T-cell (primary cell): ENCODE measurements around the gene PDE7B. TPM values are rescaled to one million over a fixed set of nuclear protein-coding genes. Genes with fewer than 3 reads are reported as not detected.

Experiments
- ATAC-seq, 4 experiments: fragments of 200-7000 bp in 3 of 4; fragments of 150-1000 bp in 1 of 4; cut with Tn5 transposase; replicated peaks in 1 of 4; 1 replicate in 3 of 4; 2 replicates in 1 of 4; pipeline ENCODE4 v1.10.0; 2021; ENCODE audit warnings: moderate library complexity in 3 of 4, mild to moderate bottlenecking in 2 of 4, moderate number of reproducible peaks in 1 of 4
- CTCF ChIA-PET, 2 donors: fragments of 300-600 bp; sonication (Branson Sonifier 250); formaldehyde crosslinking; loops; one replicate each; lab custom pipeline; 2022; ENCODE audit warnings: antibody characterized with exemption in 2 of 2; lab: Charles Lee
- POLR2A ChIA-PET, 2 donors: fragments of 300-600 bp; sonication (Branson Sonifier 250); formaldehyde crosslinking; loops; one replicate each; lab custom pipeline; 2022; ENCODE audit warnings: antibody characterized with exemption in 2 of 2; lab: Charles Lee
- DNase-seq, 35 experiments: peaks; one replicate each; pipeline versions ENCODE4 v3.0.0 to v3.0.0-alpha.2; 2013 to 2023
- H3K27ac ChIP-seq: one replicate; pipeline ENCODE4 v1.5.1; 2013; ENCODE audit warnings: low read length
- H3K27me3 ChIP-seq, 2 experiments: replicated peaks in 1 of 2; 1 replicate in 1 of 2; 2 replicates in 1 of 2; pipeline versions ENCODE4 v1.6.1 to v1.7.0; 2013; ENCODE audit warnings: low read length in 1 of 2, mixed read lengths in 1 of 2; ENCODE audit not compliant: control insufficient read depth in 2 of 2, insufficient read depth in 2 of 2; ENCODE audit errors: extremely low read depth in 1 of 2
- H3K36me3 ChIP-seq, 2 donors: 1 replicate in 1 of 2; 2 replicates in 1 of 2; pipeline versions ENCODE4 v1.6.1 to v1.7.0; 2013; ENCODE audit warnings: low read length in 1 of 2; ENCODE audit not compliant: control insufficient read depth in 2 of 2, insufficient read depth in 1 of 2; ENCODE audit errors: extremely low read depth in 1 of 2
- H3K4me1 ChIP-seq, 2 experiments: 1 replicate in 1 of 2; 2 replicates in 1 of 2; pipeline versions ENCODE4 v1.6.1 to v1.7.0; 2013; ENCODE audit warnings: low read length in 2 of 2, mixed read lengths in 1 of 2; ENCODE audit not compliant: insufficient read depth in 2 of 2, control insufficient read depth in 1 of 2; ENCODE audit errors: extremely low read depth in 1 of 2
- H3K4me3 ChIP-seq, 2 donors: 1 replicate in 1 of 2; 2 replicates in 1 of 2; pipeline versions ENCODE4 v1.5.1 to v1.7.0; 2013; ENCODE audit warnings: mild to moderate bottlenecking in 2 of 2, low read length in 1 of 2, moderate library complexity in 1 of 2; ENCODE audit not compliant: control insufficient read depth in 1 of 2; ENCODE audit errors: extremely low read depth in 1 of 2
- H3K9me3 ChIP-seq: 2 replicates; pipeline ENCODE4 v1.7.0; 2013
- H3K27ac Mint-ChIP-seq, 2 donors: one replicate each; pipeline ENCODE4 v1.8.0; 2020 to 2021; ENCODE audit warnings: mild to moderate bottlenecking in 2 of 2, mixed read lengths in 2 of 2
- H3K27me3 Mint-ChIP-seq, 2 donors: one replicate each; pipeline ENCODE4 v1.8.0; 2021 to 2022; ENCODE audit warnings: mixed read lengths in 2 of 2
- H3K36me3 Mint-ChIP-seq: one replicate; pipeline ENCODE4 v1.8.0; 2021; ENCODE audit warnings: mixed read lengths
- H3K4me1 Mint-ChIP-seq, 3 donors: one replicate each; pipeline ENCODE4 v1.8.0; 2020 to 2022; ENCODE audit warnings: mixed read lengths in 3 of 3, mild to moderate bottlenecking in 1 of 3
- H3K4me3 Mint-ChIP-seq, 3 donors: one replicate each; pipeline ENCODE4 v1.8.0; 2020 to 2022; ENCODE audit warnings: mild to moderate bottlenecking in 3 of 3, mixed read lengths in 3 of 3, moderate library complexity in 3 of 3
- H3K9me3 Mint-ChIP-seq, 3 donors: one replicate each; pipeline ENCODE4 v1.8.0; 2020 to 2022; ENCODE audit warnings: mixed read lengths in 3 of 3
- WGBS: methylation state at CpG from one replicate; pipeline ENCODE4 v1.1.5; 2013; ENCODE audit warnings: missing lambda C conversion rate; ENCODE audit not compliant: insufficient coverage; 5-methylcytosine and 5-hydroxymethylcytosine counted together
- total RNA-seq, 35 experiments: library from RNA in 6 of 35; stranded (reverse) in 6 of 35; fragments of 120-200 nt in 1 of 35; gene quantifications; one replicate each; pipeline versions ENCODE4 v1.2.1 to v1.2.4 and lab custom pipeline; 2013 to 2026

PDE7B gene
- total RNA-seq, 5 donors from 2014 or later (not counting 1 experiment from before 2014, with no cell fraction given): 0.35 to 1.5 (median 0.69) TPM

DNA sequence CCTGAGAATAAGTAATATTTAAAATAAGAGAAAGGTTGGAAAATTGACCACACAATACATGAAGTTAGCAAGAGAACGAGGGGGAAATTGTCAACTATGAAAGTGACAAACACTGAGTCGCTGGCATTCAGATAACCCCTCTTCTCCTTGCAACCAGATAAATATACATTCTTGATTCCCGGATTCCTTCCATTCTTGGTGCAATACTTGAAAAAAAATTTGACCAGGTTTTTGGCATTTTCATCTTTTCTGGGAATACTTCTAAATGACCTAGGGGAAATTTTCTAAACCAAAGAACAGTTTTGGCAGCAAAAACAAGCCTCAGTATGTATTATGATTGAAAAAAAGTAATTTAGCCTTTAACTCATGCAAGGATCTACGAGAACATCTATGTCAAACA is 164.0 kb downstream of the PDE7B start:
- no peak overlapping the region for H3K4me3 ChIP-seq
- H3K27me3 ChIP-seq: peaks cover 0 to under 1% of the 10 kb centered on the region in 2 experiments
- Mint-ChIP-seq H3K4me1 (no peaks in the 10 kb centered on the region), H3K36me3 (no peaks in the 10 kb centered on the region), H3K9me3 (no peaks in the 10 kb centered on the region), H3K27ac (no peak overlapping the region), H3K27me3 (peaks cover 0 to 2% of the 10 kb centered on the region in 2 donors), H3K4me3 (no peak overlapping the region)
- WGBS: no CpG with 5 or more reads among the region's 4 CpGs
- H3K36me3 ChIP-seq: no peaks in the 10 kb centered on the region
- POLR2A ChIA-PET: no interaction called here
- no peaks in the 10 kb centered on the region for H3K9me3 ChIP-seq
- CTCF ChIA-PET: no interaction called here
- DNase-seq: no peak
- H3K27ac ChIP-seq: no peak overlapping the region
- no peaks in the 10 kb centered on the region for H3K4me1 ChIP-seq
- ATAC-seq: no peak

DNA sequence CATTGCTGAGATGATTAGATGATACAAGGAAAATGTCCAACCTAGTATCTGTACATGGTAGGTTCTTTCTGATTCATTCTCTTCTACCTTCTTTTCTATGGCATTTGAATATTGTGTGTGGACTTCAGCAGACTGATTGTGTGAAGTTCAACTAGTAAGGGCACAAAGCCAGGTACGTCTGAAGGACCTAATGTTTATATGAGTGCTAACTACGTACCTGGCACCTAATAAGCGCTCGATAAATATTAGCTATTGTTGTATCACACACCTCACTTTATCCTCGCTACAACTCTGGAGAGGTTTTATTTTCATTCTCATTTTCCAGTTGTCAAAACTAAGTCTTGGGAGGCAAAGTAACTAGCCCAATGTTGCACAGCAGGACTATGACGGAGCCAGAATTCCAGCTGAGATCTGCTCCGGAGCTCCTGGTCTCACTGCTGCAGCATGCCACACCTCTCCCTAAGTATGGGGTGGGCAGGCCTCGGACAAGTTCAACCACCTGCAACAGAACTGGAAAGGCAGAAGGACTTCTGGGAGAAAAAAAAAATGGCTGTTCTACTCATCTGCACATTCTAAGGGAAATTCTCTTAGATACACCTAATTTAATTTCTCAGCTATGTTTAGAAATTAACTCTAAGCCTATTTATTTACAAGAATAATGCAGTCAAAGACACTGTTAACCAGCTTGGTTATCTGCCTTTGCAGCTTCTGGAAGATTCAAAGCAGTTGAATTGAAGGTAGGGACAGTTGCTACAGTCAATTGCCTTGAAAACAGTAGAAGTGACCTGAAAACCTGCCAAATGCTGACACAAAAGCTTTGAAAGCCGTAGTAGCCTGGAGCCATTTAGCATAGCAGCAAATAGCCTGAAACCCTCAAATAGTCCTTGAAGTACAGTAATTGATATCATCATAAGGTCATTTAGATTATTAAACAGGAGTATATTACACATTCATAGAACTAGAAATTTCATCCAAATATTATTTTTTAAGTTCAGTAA is 165.0 kb downstream of the PDE7B start:
- ATAC-seq (no peak), DNase-seq (no peak)
- ChIA-PET CTCF (no interaction called here), POLR2A (no interaction called here)
- H3K4me1 ChIP-seq: no peaks in the 10 kb centered on the region
- H3K4me3 ChIP-seq: no peak overlapping the region
- Mint-ChIP-seq H3K4me3 (no peak overlapping the region), H3K27me3 (peaks cover 0 to 1% of the 10 kb centered on the region in 2 donors), H3K9me3 (no peaks in the 10 kb centered on the region), H3K36me3 (no peaks in the 10 kb centered on the region), H3K27ac (no peak overlapping the region), H3K4me1 (no peaks in the 10 kb centered on the region)
- H3K9me3 ChIP-seq: no peaks in the 10 kb centered on the region
- no CpG with 5 or more reads among the region's 9 CpGs for WGBS
- H3K27me3 ChIP-seq: no peaks in the 10 kb centered on the region
- H3K27ac ChIP-seq: no peak overlapping the region
- H3K36me3 ChIP-seq: no peaks in the 10 kb centered on the region

DNA sequence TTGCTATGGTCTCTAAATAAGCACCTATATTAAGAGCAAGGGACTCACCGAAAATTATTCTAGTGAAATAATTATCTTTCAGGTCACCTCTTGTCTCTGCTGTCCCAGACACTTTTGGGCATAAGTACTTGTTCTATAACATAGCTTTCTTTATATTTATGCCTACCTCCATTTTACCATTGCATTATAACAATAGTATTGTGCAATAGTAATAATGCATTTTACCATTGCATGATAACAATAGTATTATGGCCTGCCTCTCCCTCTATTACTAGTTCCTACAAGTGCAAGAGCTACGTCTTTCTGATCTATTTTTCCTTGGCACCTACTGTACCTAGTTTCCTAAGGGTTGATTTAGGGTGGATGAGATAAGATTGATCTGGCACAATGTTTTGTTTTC is 169.2 kb downstream of the PDE7B start:
- Histone ChIP-seq H3K27me3 (no peaks in the 10 kb centered on the region), H3K4me1 (no peaks in the 10 kb centered on the region), H3K9me3 (no peaks in the 10 kb centered on the region), H3K27ac (no peak overlapping the region), H3K4me3 (no peak overlapping the region), H3K36me3 (no peaks in the 10 kb centered on the region)
- ATAC-seq: no peak
- ChIA-PET POLR2A (no interaction called here), CTCF (no interaction called here)
- Mint-ChIP-seq H3K4me1 (no peaks in the 10 kb centered on the region), H3K9me3 (no peaks in the 10 kb centered on the region), H3K4me3 (no peak overlapping the region), H3K27me3 (peaks cover 0 to 2% of the 10 kb centered on the region in 2 donors), H3K27ac (no peak overlapping the region), H3K36me3 (no peaks in the 10 kb centered on the region)
- no peak for DNase-seq
- WGBS: no CpG with 5 or more reads among the region's 2 CpGs

DNA sequence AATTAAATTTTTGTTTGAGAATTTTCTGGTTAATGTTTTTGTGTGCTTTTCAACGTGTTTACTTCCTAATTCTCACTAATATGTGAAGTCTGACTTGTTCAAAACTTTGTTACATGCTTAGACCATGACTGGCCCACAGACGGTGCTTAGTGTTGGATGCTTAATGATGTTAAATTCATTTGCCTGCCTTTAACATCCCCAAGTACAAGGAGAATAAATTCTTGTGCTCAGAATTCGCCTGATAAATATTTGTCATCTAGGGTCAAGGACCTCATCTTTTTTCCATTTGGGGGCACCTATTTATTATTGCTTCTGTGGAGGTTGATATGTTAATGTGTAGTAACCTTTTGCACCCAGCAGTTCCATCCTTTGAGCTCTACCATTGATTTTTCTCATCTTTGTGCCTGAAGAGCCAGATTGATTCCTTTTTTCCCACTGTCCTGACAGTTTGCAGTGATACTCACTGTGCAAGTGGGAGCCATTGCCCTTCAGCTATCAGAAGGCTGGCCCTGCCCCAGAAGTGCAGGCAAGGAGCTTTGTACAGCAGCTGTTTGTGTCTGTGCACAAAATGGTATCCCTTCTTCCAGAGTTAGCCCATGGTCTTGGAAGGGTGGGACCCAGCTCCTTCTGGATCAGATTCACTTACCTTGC is 170.8 kb downstream of the PDE7B start:
- H3K9me3 Mint-ChIP-seq: no peaks in the 10 kb centered on the region
- H3K36me3 Mint-ChIP-seq: no peaks in the 10 kb centered on the region
- peaks cover 0 to 2% of the 10 kb centered on the region in 2 donors for H3K27me3 Mint-ChIP-seq
- no peaks in the 10 kb centered on the region for H3K36me3 ChIP-seq
- H3K4me1 Mint-ChIP-seq: no peaks in the 10 kb centered on the region
- no peaks in the 10 kb centered on the region for H3K9me3 ChIP-seq
- ATAC-seq: no peak
- H3K4me3 ChIP-seq: no peak overlapping the region
- no peaks in the 10 kb centered on the region for H3K27me3 ChIP-seq
- no peak overlapping the region for H3K27ac ChIP-seq
- no peak for DNase-seq
- WGBS: no CpG with 5 or more reads among the region's 3 CpGs
- no peak overlapping the region for H3K27ac Mint-ChIP-seq
- ChIA-PET POLR2A (interaction anchor here in 1 of 2 donors (0.7 kb wide), 1 partner anchor 77 kb away, joined by 4 read pairs; no protein-coding TSS in a partner anchor), CTCF (interaction anchor here in 1 of 2 donors (0.9 kb wide), 1 partner anchor 1911 kb away, joined by 6 read pairs; no protein-coding TSS in a partner anchor)
- H3K4me1 ChIP-seq: no peaks in the 10 kb centered on the region
- H3K4me3 Mint-ChIP-seq: no peak overlapping the region

DNA sequence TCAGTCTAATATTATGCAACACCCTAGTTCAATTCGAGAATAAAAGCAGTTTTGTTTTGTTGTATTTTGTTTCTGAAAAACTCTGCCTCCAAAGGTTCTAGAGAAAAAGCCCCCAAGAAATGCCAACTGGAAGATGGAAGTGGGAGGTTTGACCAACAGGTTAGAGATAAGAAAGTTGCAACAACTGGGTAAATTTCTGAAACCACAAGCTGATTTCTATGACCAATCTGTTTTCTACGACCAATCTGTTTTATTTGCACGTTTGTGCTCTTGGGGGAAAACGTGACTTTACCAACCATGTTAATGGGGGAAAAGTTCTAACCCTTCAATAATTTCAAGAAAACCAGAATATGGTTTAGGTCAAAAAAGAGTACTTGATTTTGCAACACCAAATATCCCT is 173.2 kb downstream of the PDE7B start:
- Mint-ChIP-seq H3K9me3 (no peaks in the 10 kb centered on the region), H3K27me3 (peaks cover 0 to 2% of the 10 kb centered on the region in 2 donors), H3K4me1 (no peaks in the 10 kb centered on the region), H3K36me3 (no peaks in the 10 kb centered on the region), H3K4me3 (no peak overlapping the region), H3K27ac (no peak overlapping the region)
- POLR2A ChIA-PET: no interaction called here
- H3K27ac ChIP-seq: no peak overlapping the region
- no peaks in the 10 kb centered on the region for H3K36me3 ChIP-seq
- no peak overlapping the region for H3K4me3 ChIP-seq
- no peaks in the 10 kb centered on the region for H3K9me3 ChIP-seq
- WGBS: no CpG with 5 or more reads among the region's 4 CpGs
- ATAC-seq (no peak), DNase-seq (no peak)
- H3K27me3 ChIP-seq: no peaks in the 10 kb centered on the region
- CTCF ChIA-PET: no interaction called here
- H3K4me1 ChIP-seq: no peaks in the 10 kb centered on the region

DNA sequence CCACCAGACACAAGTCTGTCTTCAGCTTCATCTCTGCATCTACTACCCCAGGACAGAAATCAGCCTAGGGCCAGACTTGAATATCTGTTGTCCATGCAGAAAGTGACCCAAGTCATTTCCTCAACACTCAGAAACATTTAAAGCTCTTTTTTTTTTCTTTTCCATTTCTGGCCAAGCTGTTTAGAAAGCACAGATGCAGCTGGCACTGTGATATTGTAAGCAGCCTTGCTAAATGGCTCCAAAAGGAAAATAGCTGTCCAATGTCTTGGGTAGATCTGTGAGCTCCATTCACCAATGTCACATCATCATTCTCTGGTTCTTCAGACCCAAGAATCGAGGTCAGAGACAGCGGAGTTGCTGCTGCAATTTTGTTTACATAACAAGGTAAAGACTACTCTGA is 174.2 kb downstream of the PDE7B start:
- DNase-seq (no peak), ATAC-seq (no peak)
- no peaks in the 10 kb centered on the region for H3K4me1 Mint-ChIP-seq
- H3K9me3 ChIP-seq: no peaks in the 10 kb centered on the region
- ChIA-PET CTCF (no interaction called here), POLR2A (no interaction called here)
- no peak overlapping the region for H3K4me3 Mint-ChIP-seq
- no peaks in the 10 kb centered on the region for H3K36me3 ChIP-seq
- peaks cover 0 to 2% of the 10 kb centered on the region in 2 donors for H3K27me3 Mint-ChIP-seq
- H3K9me3 Mint-ChIP-seq: no peaks in the 10 kb centered on the region
- no peaks in the 10 kb centered on the region for H3K36me3 Mint-ChIP-seq
- 78% methylated on average over 2 of the region's 2 CpGs for WGBS
- no peaks in the 10 kb centered on the region for H3K27me3 ChIP-seq
- H3K4me1 ChIP-seq: no peaks in the 10 kb centered on the region
- H3K4me3 ChIP-seq: no peak overlapping the region
- H3K27ac ChIP-seq: no peak overlapping the region
- H3K27ac Mint-ChIP-seq: no peak overlapping the region
